Measurements from ENCODE around the gene OR2A2.
"Not testable (repeated sequence)": the region's sequence is repeated elsewhere in the genome, so short reads cannot be mapped to it uniquely, and the experiment has no call there.

OR2A2 gene, protein sequence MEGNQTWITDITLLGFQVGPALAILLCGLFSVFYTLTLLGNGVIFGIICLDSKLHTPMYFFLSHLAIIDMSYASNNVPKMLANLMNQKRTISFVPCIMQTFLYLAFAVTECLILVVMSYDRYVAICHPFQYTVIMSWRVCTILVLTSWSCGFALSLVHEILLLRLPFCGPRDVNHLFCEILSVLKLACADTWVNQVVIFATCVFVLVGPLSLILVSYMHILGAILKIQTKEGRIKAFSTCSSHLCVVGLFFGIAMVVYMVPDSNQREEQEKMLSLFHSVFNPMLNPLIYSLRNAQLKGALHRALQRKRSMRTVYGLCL

DNA sequence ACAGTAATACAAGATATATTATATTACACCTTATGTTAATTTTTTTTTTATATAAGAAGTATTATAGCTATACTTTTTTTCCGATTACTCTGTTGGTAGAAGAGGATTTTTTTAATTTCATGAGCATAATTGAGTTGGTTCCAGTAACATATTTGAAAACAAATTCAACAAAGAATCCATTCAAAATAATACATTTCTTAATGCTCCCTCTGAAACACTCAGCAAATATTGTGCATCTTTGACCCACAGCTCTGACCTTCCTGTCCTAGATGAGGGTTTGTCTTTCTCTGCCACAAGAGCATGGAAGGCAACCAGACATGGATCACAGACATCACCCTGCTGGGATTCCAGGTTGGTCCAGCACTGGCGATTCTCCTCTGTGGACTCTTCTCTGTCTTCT is at the start of gene OR2A2:
TSS of gene OR2A2 (plus strand) at position 301 of the 400 bp plus-strand sequence. CDS start at position 301, 0 bp downstream.
- no peak for DNase-seq

DNA sequence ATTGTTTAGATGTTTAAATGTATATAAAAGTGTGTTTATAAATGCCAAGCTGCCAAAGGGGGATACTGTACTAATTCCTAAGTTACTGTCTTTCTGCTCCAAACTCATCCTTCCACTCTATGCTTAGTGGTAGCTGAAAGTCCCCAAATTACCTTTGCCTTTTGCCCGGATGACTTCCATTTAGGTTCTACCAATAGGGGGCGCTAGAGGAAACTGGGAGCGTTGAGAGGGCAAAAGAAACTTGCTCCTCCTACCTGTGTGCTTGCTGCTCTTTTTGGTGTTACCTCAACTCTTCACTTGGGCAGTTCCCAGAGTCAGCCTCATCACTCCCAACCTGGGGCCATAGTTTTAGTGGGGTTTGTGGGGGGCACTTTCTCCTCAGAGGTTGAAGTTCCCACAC is 45.7 kb upstream of the OR2A2 start:
- DNase-seq: no peak

- no peak for DNase-seq
Observed at GRCh38 chr7:144069511-144069910, 39.9 kb upstream of the OR2A2 start, which contains the start of gene OR2A25. TSS of gene OR2A25 (plus strand) at chr7:144069811. CDS start at chr7:144074220, 4,409 bp downstream.

GRCh38 chr7:144069953-144070352 is 39.4 kb upstream of the OR2A2 start:
- no peak for DNase-seq

DNA sequence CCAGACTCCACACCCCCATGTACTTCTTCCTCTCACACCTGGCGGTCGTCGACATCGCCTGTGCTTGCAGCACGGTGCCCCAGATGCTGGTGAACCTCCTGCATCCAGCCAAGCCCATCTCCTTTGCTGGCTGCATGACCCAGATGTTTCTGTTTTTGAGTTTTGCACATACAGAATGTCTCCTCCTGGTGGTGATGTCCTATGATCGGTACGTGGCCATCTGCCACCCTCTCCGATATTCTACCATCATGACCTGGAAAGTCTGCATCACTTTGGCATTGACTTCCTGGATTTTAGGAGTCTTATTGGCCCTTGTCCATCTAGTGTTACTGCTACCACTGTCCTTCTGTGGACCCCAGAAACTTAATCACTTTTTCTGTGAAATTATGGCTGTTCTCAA is 35.0 kb upstream of the OR2A2 start:
- no peak for DNase-seq

GRCh38 chr7:144085978-144086377 is 23.4 kb upstream of the OR2A2 start, which contains the start of gene OR2A12:
TSS of gene OR2A12 (plus strand) at chr7:144086278. CDS start at chr7:144095108, 8,830 bp downstream.
- no peak for DNase-seq

DNA sequence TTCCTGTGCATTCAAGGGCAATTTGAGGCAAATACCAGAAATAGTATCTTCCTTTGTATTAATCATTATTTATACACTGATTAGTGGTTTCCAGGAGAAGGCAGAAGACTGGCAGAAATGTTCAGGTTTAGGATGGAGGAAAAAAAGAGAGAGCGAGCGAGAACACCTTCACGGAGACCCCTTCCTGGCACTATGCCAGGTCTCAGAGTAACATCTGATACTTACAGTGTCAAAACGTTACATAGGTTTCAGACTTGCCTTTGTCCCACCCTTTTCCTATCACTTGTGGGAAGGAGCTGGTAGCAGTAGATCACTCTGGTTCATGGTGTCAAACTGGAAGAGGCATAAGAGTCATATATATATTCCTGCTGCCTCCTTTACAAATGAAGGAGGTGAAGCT is 22.7 kb upstream of the OR2A2 start:
- DNase-seq: no peak

DNA sequence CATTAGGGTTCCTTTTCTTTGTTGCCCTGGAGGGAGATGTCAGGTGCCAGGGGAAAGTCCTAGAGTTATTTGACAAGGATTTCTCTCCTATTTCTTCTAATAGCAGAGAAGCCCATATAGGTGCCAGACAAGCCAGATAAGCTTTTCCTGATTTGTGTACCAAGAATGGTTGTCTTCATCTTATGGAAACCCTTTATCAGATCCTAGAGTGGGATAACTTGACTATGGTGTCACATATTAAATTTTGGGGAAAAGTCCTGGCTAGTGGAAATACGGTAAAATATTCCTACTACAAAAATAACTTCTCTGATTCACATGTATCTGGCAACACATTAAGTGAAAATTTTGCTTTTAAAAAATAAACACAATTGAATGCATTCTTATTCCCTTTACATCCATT is 22.2 kb upstream of the OR2A2 start:
- no peak for DNase-seq

- no peak for DNase-seq
Observed at GRCh38 chr7:144090667-144091066, 18.7 kb upstream of the OR2A2 start.

- DNase-seq: no peak
Observed at GRCh38 chr7:144098776-144099175, 10.6 kb upstream of the OR2A2 start.

DNA sequence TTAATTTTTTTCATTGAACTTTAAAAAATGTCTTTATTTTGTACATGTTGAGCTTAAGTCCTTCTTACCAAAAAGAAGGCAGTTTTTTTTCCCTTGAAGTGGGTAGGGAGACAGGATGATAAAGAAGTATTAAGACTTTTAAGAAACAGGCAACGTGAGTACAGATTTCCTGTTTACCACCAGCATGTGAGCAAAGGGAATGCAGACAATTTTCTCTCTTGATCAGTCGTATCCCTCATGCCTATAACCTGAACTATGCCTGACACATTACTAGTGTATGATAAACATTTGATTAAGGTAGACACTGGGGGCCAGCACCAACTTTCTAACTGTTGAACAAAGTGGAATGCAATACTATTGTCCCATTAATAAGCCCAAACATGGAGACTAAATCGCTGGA is 8.8 kb upstream of the OR2A2 start:
- no peak for DNase-seq

DNA sequence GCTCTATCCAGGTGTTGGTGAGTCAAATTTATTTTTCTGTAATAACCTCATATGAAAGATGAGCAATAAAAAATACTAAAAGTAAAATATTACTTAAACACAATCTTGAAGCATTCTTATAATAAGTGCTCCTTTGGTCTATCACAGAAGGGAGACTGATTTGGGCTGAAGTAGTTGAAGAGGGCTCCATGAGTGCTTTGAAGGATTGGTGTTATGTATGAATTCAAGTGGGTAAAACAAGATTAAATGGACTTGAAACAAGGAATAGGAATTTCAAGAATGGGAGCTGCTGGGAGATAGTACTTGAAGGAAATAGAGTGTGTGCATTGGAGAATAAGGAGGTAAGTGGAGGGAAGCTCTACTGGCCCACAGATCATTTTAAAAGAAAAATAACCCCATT is 7.3 kb upstream of the OR2A2 start:
- no peak for DNase-seq

DNA sequence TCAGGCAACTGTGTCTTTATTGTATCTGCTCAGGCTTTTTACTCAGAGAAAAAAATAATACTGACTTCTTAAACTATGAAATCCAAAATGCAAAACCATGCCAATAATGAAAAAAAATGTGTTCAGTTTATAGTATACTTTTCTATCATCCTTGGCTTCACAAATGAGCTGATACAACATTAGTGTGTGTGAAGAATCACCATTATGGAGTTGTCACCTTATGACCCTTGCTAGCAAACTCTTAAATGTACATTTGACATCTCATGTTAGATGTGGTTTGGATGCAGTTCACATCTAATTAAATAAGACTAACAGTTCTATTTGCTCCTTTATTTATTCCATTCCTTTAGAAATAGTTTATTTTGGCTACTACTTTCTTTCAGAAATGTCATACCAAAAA is 4.2 kb upstream of the OR2A2 start:
- no peak for DNase-seq

- no peak for DNase-seq
Observed at GRCh38 chr7:144110272-144110671, 889 bp downstream of the OR2A2 start.

DNA sequence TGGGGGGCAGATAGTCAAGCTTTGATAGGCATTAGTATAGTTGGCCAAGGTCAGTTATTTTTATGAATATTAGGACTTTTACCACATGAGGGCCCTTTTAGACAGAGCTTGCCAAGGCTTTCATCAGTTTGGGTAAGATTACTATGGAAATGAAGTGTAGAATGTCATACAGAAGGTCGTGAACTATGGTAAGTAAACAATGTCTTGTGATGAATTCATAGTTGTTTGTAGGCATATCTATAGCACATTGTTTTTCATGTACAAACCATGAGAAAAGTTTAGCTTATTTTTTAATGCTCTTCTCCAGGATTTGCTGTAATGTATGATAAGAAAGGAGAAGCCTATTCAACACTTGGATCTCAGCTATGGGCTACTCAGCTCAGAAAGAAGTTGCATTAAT is 4.3 kb downstream of the OR2A2 start:
- DNase-seq: no peak

GRCh38 chr7:144118341-144118740 is 9.0 kb downstream of the OR2A2 start:
- no peak for DNase-seq

- no peak for DNase-seq
Observed at GRCh38 chr7:144122876-144123275, 13.5 kb downstream of the OR2A2 start, which contains the start of gene OR2A14. TSS of gene OR2A14 (plus strand) at chr7:144123176. CDS start at chr7:144129113, 5,937 bp downstream.

DNA sequence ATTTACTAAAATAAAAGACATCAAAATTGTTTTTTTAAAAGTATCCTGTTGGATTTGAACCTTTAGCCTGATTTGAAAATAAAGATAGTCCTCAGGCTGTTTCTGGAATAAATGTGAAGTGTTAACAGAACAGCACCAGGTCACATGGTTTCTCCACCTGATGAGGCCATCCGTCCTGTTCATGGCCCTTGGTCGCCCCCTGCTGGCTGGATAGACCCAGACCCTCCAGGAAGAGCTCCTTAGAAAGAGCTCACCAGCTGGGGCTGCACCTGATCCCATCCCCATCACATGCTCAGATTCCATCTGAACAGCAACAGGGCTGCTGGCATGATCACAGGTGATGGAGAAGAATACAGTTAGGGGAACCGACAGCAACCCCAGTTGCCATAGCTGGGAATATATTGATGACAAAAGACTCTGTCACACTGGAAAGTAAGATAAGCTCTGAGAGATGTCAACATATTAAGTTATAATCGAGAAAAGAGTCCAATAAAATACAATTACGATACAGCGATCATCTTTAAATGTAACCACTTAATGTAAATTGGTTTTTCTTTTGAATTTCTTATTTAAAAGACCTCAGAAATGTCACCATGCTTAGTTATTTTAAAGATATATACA is 18.4 kb downstream of the OR2A2 start:
- DNase-seq: peak; percentile 76

GRCh38 chr7:144129601-144130000 is 20.2 kb downstream of the OR2A2 start:
- DNase-seq: not testable (repeated sequence)

DNA sequence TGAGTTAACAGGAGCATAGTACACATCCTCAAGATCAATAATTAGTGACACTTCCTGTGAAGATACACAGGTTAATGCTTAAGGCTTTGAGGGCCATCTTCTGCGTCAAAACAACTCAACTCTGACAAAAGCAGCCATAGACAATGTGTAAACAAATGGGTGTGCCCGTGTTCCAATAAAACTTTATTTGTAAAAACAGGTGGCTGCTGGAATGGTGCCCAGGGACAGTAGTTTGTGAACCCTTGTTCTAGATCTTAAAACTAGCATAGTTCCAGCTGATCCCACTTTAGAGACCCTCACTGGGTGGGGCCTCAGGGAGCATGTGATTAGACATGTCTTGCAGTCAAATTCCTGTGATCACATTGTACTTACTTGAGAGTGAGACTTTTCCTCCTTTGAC is 21.3 kb downstream of the OR2A2 start:
- DNase-seq: no peak

- DNase-seq: no peak
Observed at GRCh38 chr7:144132262-144132661, 22.9 kb downstream of the OR2A2 start.

GRCh38 chr7:144133307-144133706 is 23.9 kb downstream of the OR2A2 start:
- DNase-seq: no peak

DNA sequence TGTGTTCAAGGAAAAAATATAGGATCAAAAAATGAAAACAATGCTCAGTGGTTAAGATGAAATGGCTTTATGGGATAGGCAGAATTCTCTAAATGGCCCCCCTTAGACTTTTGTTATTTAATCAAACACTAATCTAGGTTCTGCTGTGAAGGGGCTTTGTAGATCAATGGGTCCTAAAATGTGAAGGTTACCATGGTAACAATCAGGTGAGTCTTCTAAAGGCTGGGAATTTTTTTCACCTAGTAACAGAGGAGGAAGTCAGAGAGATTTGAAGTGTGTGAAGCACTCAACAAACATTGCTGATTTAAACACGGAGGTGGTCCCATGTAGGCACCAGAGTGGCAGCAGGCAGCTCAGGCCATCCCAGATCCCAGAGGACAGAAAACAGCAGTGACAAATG is 24.7 kb downstream of the OR2A2 start:
- no peak for DNase-seq

- no peak for DNase-seq
Observed at GRCh38 chr7:144137501-144137900, 28.1 kb downstream of the OR2A2 start.

All from CD4-positive, alpha-beta T cell treated with Interleukin-4 for 4 hours (primary cell).